Stimulated activated CD4-positive, alpha-beta T cell treated with anti-CD3 and anti-CD28 coated beads, Interleukin-1b, Interleukin-23, amount 100 ng/mL, for 48 hours (primary cell): Measurements from ENCODE around the gene PIK3R3.
A peak's percentile ranks its signal among the peaks of the same experiment; 100 is the strongest.

Source experiments
- DNase-seq: peaks from one replicate; pipeline ENCODE4 v3.0.0-alpha.2; 2020

The PIK3R3 gene

DNA sequence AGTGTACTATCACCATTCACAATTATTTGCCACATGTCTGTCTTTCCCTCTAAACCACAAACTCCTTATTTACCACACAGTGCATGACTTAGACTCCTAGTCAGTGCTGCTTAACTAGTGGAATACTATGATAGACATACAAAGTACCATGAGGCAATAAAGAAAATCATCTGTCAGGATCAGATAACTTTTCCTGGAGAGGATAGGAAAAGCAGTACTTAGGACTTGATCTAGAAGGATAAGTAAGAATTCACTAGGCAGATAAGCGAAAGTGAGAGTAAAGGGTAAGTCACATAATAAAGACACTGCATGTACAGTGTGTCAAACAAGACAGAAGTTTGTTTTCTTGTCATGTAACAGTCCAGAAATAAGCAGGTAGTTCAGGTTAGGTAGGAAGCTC lies 21.3 kb upstream of the PIK3R3 start:
- no peak for DNase-seq

DNA sequence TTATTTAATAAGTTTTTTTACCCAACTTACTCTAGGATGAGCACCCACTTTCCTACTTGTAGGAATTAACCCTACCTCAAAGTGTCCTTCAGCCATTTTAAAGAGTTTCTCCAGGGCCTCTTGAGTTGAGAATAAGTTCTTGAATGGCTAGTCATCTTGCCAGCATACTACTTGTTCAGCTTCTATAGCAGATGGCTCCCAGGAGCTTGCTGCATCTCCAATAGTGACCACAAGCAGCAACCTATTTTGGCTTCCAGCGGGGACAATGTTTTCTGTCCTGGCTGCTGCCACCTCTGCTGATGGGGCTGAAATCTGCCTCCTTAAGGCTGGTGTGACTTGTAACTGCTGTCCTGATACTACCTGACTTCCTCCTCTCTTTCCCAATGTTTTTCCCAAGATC lies 20.8 kb upstream of the PIK3R3 start:
- DNase-seq, result no peak

- no peak for DNase-seq
Observed at GRCh38 chr1:46152016-46152415, 19.6 kb upstream of the PIK3R3 start.

DNA sequence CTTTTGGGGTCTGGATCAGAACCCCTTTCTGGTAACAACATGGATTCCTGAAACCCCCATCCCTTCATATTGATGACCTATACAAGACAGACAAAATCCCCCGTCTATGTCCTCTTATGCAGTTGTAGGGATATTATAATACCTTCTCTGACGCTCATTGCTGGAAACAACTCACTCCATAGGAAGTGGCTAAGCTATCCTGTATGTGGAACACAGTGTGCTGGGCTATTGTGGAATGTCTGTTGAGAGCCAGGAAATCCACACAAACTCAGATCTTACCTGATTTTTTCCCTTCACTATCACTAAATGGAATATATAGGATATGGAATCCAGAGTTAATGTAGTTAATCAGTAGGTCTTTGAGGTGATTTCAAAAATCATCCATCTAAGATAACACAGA lies 17.7 kb upstream of the PIK3R3 start:
- DNase-seq, result no peak

GRCh38 chr1:46148318-46148717 lies 15.9 kb upstream of the PIK3R3 start:
- DNase-seq, result no peak

DNA sequence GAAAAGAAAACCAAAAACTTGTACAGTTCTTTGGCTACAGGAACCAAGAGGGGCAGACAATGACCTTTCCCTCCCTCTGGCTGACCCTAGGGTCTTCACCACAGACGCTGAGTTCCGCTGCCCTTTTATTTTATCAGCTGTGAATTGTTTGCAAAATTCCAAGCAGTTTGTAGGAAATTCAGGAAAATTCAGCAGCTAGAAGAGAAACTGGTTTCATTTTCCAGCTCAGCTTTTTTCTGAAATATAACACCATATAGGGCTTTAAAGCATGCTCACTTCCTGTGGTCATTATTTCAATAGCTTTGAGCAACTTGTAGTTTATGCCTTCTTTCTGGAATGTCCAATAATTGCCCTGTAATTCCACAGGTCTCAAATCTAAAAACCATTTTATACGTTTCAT lies 5.5 kb upstream of the PIK3R3 start:
- DNase-seq, result no peak

- DNase-seq, result no peak
Observed at GRCh38 chr1:46136711-46137110, 4.3 kb upstream of the PIK3R3 start.

DNA sequence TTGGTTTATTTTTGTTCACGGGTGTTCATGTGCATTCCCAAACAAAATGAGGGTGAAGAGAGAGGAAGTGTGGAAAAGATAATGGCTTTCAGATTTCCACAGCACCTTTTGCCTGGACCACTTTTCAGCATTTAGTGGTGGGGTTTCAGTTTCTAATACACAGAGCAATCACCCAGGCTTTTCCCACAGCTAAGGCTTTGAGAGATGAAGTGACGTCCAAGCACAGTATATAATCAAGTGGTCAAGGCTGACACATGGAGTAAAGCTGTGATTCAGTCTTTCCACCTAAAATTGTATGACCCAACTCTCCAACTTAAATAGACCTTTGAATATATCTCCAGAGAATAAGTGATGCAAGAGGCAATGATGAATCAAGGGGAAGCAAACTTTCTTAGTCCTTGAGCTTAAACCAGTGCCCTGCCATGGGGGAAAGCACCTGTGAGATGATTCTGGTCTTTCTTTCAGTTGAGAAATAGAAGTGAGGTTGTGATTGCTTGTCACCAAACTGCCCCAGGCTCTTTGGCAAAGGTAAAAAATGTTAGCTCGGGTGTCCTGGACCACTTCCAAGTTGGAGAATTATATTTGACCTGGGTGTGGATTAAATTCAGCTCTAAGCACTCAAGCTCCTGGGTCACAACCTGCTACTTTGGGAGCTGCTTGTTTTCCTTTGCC lies 2.4 kb upstream of the PIK3R3 start:
- DNase-seq, result peak; percentile 4

DNA sequence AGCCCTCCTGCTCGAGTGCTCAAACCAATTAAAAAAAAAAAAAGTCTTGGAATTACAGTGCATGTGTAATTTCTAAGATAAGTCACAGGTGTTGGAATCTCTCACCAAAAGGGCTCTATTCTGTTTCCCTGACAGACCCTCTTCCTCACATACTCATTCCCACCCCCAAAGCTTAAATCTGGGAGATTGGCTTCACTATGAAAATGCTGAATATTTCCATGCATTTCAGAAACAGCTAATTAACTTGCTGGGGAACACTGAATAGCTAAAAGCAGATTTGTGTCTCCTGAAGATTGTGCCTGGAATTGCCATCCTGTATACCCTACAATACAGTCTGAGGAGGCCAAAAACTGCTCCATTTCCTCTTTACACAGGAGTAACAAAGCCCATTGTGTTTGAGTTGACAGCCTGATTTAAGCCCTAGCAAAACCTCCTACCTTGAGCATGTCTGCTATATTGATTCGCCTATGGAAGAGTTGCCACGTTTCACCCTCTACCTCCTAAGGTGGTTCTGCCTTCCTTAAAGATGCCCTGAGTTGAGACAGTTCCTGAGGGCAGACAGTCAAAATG lies 1.4 kb upstream of the PIK3R3 start:
- DNase-seq, result no peak

DNA sequence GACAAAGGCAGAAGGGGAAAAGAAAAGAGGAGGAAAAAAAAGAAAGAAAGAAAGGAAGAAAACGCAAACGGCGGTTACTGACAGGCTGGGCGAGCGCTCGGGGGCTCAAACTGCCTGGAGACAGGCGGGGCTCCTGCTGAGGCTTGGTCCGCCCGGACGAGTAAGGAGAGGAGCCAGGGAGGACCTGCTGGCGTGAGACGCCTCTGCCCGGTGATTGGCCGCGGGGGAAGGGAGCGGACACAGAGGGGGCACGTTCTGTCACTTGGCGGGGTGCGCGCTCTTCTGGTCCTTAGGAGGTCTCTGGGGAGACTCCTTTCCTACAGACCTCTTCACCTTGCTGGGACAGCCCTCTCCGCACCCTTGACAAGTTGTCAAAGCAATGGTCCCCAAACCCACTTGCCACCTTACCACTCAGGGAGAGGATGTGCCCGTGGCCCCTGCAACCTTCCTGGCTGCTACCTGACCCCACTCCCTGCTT lies 791 bp upstream of the PIK3R3 start:
- DNase-seq, result no peak

- peak; percentile 2 for DNase-seq
Observed at GRCh38 chr1:46131712-46132528, 509 bp downstream of the PIK3R3 start.

GRCh38 chr1:46131093-46131492 lies 1.3 kb downstream of the PIK3R3 start:
- DNase-seq, result no peak

DNA sequence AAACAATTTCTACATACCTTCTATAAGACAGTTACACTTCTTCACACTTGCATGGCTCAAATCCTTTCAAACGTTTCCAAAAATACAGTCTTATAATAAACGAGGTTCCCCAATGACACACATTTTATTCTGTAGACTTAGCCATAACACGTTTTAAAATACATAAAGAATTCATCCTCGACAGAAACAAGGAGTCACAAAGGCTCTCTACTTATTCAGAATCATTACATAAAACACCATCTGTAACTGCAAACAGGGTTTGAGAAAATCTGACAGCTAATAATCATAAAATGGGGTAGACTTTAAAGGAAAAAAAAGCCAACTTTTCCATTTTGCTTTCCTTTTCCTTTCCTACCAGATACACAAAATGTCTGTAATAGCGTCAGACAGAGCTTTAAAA lies 1.8 kb downstream of the PIK3R3 start:
- no peak for DNase-seq

GRCh38 chr1:46130121-46130520 lies 2.3 kb downstream of the PIK3R3 start:
- no peak for DNase-seq

- no peak for DNase-seq
Observed at GRCh38 chr1:46128344-46128743, 4.1 kb downstream of the PIK3R3 start.

DNA sequence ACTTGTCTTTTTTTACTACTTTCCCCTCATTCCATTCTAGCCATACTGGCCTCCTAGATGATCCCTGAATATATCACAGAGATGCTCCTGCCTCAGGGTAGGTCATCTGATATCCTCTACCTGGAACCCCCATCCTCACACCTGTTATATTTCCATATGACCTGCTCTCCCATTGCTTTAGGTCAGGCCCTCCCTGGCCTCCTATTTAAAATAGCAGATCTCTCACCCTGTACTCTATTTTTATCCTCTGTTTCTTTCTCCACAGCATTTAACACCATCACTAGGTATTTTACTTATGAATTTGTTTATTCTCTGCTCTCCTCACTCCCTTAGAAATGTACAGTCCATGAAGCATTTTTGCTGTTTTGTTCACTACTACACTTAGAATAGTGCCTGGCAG lies 13.6 kb downstream of the PIK3R3 start:
- DNase-seq, result no peak

GRCh38 chr1:46117810-46118494 lies 14.5 kb downstream of the PIK3R3 start:
- no peak for DNase-seq

DNA sequence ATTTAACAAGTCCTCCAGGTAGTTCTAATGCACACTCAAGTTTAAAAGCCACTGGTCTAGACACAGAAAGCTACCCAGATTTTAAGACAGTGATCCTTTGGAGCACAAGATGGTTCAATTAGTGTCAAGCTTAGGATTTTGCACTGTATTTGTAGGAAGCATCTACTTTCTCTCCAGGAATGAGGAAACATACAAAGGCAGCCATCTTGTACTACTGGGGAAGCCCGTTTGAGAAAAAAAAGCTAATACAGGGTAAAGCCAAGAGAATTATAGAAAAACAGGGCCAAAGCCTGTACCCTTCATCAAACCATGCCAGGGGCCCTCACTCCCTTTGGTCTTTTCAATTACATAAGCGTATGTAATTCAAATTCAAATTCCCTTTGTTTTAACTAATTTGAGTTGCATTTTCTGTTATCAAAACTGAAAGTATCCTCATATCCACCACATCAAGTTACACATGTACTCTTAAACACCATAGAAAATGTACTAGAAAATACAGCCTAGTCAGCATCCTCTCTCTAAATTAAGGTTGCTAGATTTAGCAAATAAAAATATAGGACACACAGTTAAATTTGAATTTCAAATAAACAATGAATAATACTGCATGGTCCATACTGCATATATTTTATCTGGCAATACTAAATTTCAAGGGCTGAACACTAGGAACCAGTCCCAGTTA lies 17.4 kb downstream of the PIK3R3 start:
- DNase-seq, result no peak

DNA sequence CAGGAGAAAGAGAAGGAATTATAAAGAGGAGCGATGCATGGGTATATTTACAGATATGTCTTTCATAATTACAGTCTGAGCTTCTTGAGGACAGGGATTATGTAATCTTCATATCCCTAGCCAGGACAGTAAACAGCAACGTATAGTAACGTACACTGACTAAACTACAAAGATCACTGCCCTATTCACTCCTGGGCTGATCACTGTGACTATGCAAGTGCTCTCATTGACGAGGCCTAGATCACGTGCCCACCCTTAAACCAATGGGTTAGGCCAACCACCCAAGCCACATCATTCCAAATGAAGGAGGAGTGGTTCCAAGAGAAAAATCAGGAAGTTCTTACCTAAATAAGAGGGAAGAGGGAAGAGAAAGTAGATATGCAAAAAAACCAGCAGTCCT lies 18.5 kb downstream of the PIK3R3 start:
- DNase-seq, result no peak

DNA sequence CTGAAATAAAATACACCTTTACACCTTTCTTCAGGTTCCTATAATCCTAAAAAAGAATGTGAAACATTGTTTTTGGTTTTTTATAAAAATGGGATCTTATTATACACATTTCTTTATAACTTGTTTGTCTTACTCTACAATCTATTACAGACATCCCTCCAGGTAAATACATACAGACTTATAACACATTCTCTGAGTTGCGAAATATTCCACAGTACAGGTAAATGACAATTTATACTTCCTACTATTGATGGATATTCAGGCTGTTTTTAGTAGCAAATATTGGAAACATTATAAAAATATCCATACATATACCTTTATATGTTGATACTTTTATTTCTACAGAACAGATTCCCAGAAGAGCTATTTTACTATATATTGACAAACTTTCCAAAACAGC lies 20.3 kb downstream of the PIK3R3 start:
- DNase-seq, result no peak

- DNase-seq, result no peak
Observed at GRCh38 chr1:46110521-46110920, 21.9 kb downstream of the PIK3R3 start.

- DNase-seq, result peak; percentile 2
Observed at GRCh38 chr1:46102769-46103476, 29.5 kb downstream of the PIK3R3 start.
